Activated CD8-positive, alpha-beta T cell treated with anti-CD3 and anti-CD28 coated beads for 36 hours (primary cell): ENCODE data around the gene SYT2. TPM values are rescaled to one million over a fixed set of nuclear protein-coding genes. Genes with fewer than 3 reads are reported as not detected.

Experiments used
- ATAC-seq: fragments of 200-7000 bp; cut with Tn5 transposase; one replicate; pipeline ENCODE4 v1.10.0; 2021; ENCODE audit warnings: mild to moderate bottlenecking, moderate library complexity
- CTCF ChIA-PET: fragments of 350-600 bp; sonication (Branson Sonifier 250); formaldehyde crosslinking; loops from one replicate; lab custom pipeline; 2021; ENCODE audit warnings: antibody characterized with exemption; lab: Charles Lee
- POLR2A ChIA-PET: fragments of 350-600 bp; sonication (Branson Sonifier 250); formaldehyde crosslinking; loops from one replicate; lab custom pipeline; 2021; ENCODE audit warnings: antibody characterized with exemption; lab: Charles Lee
- DNase-seq: peaks from one replicate; pipeline ENCODE4 v3.0.0-alpha.2; 2020
- H3K27ac Mint-ChIP-seq: one replicate; pipeline ENCODE4 v1.8.0; 2021; ENCODE audit warnings: mild to moderate bottlenecking, mixed read lengths
- H3K27me3 Mint-ChIP-seq: one replicate; pipeline ENCODE4 v1.8.0; 2021; ENCODE audit warnings: mixed read lengths
- H3K36me3 Mint-ChIP-seq: one replicate; pipeline ENCODE4 v1.8.0; 2021; ENCODE audit warnings: low read depth, mixed read lengths
- H3K4me1 Mint-ChIP-seq: one replicate; pipeline ENCODE4 v1.8.0; 2021; ENCODE audit warnings: low read depth, mixed read lengths
- H3K4me3 Mint-ChIP-seq: one replicate; pipeline ENCODE4 v1.8.0; 2021; ENCODE audit warnings: mild to moderate bottlenecking, moderate library complexity, mixed read lengths
- H3K9me3 Mint-ChIP-seq: one replicate; pipeline ENCODE4 v1.8.0; 2021; ENCODE audit warnings: mixed read lengths
- CTCF ChIP-seq: fragments of 200-600 bp; IDR thresholded peaks from one replicate; pipeline ENCODE4 v1.8.0; 2022; ENCODE audit warnings: antibody characterized with exemption, mild to moderate bottlenecking
- intact Hi-C: fragments of 100-400 bp; cut with micrococcal nuclease; formaldehyde crosslinking; loops from one replicate; pipeline ENCODE4 v1.10.0; 2022
- total RNA-seq, 2 experiments: library from RNA; stranded (reverse); gene quantifications; one replicate each; pipeline ENCODE4 v1.2.3, GENCODE V29; 2021

Gene SYT2
- total RNA-seq, 2 experiments from 2014 or later, result not detected

- Mint-ChIP-seq H3K27ac (no peak overlapping the region), H3K4me3 (no peak overlapping the region), H3K9me3 (no peaks in the 10 kb centered on the region), H3K4me1 (peaks cover 3% of the 10 kb centered on the region), H3K36me3 (no peaks in the 10 kb centered on the region), H3K27me3 (peaks cover 30% of the 10 kb centered on the region)
- ChIA-PET POLR2A (no interaction called here), CTCF (no interaction called here)
- DNase-seq, result no peak
- TF ChIP-seq CTCF, result no peak
- intact Hi-C loops, result no loop called here
- ATAC-seq, result no peak
Measured at GRCh38 chr1:202701200-202701599, 9.1 kb downstream of the SYT2 start.

- no peak for TF ChIP-seq CTCF
- no peak overlapping the region for H3K4me3 Mint-ChIP-seq
- H3K27ac Mint-ChIP-seq, result no peak overlapping the region
- H3K4me1 Mint-ChIP-seq, result peaks cover 3% of the 10 kb centered on the region
- no peaks in the 10 kb centered on the region for H3K9me3 Mint-ChIP-seq
- H3K27me3 Mint-ChIP-seq, result peaks cover 32% of the 10 kb centered on the region
- no peaks in the 10 kb centered on the region for H3K36me3 Mint-ChIP-seq
- no peak for DNase-seq
- POLR2A ChIA-PET, result no interaction called here
- intact Hi-C loops, result no loop called here
- CTCF ChIA-PET, result interaction anchor here (1.8 kb wide), 1 partner anchor 19 kb away, joined by 6 read pairs; no protein-coding TSS in a partner anchor
- ATAC-seq, result no peak
Measured at GRCh38 chr1:202700061-202700460, 10.2 kb downstream of the SYT2 start.

DNA sequence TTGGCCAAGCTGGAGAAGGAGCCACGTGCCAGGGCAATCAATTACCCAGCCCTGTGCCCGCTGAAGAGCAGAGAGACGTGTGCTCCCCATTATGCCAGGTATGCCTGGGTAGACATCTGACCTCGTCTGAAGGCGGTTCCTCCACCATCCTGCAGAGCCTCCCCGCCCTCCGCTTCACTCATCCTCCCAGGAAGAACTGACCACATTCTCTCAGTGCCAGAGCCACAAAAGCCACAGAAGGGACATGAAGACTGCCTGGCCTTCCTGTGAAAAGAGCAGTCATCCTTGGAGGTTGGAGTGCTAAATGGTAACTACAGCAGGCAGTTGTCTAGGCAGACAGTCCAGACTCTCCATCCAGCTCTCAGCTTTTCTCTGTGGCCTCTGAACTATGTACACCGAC lies 12.0 kb downstream of the SYT2 start:
- DNase-seq, result no peak
- Mint-ChIP-seq H3K4me1 (peaks cover 3% of the 10 kb centered on the region), H3K4me3 (no peak overlapping the region), H3K36me3 (no peaks in the 10 kb centered on the region), H3K9me3 (no peaks in the 10 kb centered on the region), H3K27me3 (peaks cover 26% of the 10 kb centered on the region), H3K27ac (no peak overlapping the region)
- TF ChIP-seq CTCF, result no peak
- no peak for ATAC-seq
- ChIA-PET CTCF (no interaction called here), POLR2A (interaction anchor here (0.6 kb wide), 1 partner anchor 150 kb away, joined by 3 read pairs; no protein-coding TSS in a partner anchor)
- intact Hi-C loops, result no loop called here

GRCh38 chr1:202697038-202697437 lies 13.2 kb downstream of the SYT2 start:
- Mint-ChIP-seq H3K27me3 (peaks cover 29% of the 10 kb centered on the region), H3K36me3 (no peaks in the 10 kb centered on the region), H3K27ac (no peak overlapping the region), H3K9me3 (peaks cover 2% of the 10 kb centered on the region), H3K4me3 (no peak overlapping the region), H3K4me1 (peaks cover 3% of the 10 kb centered on the region)
- DNase-seq, result no peak
- ChIA-PET CTCF (no interaction called here), POLR2A (no interaction called here)
- intact Hi-C loops, result no loop called here
- no peak for TF ChIP-seq CTCF
- no peak for ATAC-seq

DNA sequence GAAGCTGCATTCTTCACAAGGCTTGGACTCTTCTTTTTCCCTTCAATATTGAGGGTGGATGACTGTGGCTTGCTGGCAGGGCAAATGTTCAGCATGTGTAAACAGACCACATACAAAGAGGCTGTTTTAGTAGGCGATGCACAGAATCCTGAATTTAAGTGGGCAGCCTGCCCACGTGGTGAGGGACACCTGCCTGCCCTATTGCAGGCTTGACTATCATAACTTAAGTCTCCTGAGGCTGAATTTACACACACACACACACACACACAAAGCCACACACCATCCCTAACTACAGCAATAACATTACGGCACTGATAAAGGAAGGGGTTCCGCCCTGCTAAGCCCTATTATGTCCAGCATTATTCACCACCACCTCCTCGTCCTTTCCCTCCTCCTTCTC lies 15.9 kb downstream of the SYT2 start:
- ATAC-seq (no peak), DNase-seq (no peak)
- intact Hi-C loops, result no loop called here
- H3K4me1 Mint-ChIP-seq, result peaks cover 3% of the 10 kb centered on the region
- no peak overlapping the region for H3K27ac Mint-ChIP-seq
- POLR2A ChIA-PET, result no interaction called here
- CTCF ChIA-PET, result no interaction called here
- no peak overlapping the region for H3K4me3 Mint-ChIP-seq
- H3K9me3 Mint-ChIP-seq, result peaks cover 2% of the 10 kb centered on the region
- no peak for TF ChIP-seq CTCF
- peaks cover 33% of the 10 kb centered on the region for H3K27me3 Mint-ChIP-seq
- no peaks in the 10 kb centered on the region for H3K36me3 Mint-ChIP-seq
